Progenitor cell of endocrine pancreas (in vitro differentiated cells): ENCODE results near the gene PRDM16. TPM values are rescaled to one million over a fixed set of nuclear protein-coding genes. Genes with fewer than 3 reads are reported as not detected.

ENCODE experiments used
- DNase-seq: peaks from one replicate; pipeline ENCODE4 v3.0.0; 2021; ENCODE audit warnings: low spot score; ENCODE audit not compliant: unreplicated experiment
- H3K27ac Mint-ChIP-seq: 2 replicates; pipeline ENCODE4 v1.8.0; 2021; ENCODE audit warnings: mild to moderate bottlenecking, moderate library complexity, mixed read lengths
- H3K27me3 Mint-ChIP-seq: 2 replicates; pipeline ENCODE4 v1.8.0; 2021; ENCODE audit warnings: mixed read lengths
- H3K36me3 Mint-ChIP-seq: 2 replicates; pipeline ENCODE4 v1.8.0; 2022; ENCODE audit warnings: mixed read lengths; ENCODE audit not compliant: insufficient read depth
- H3K4me1 Mint-ChIP-seq: 2 replicates; pipeline ENCODE4 v1.8.0; 2021; ENCODE audit warnings: low read depth, mixed read lengths
- H3K4me3 Mint-ChIP-seq: 2 replicates; pipeline ENCODE4 v1.8.0; 2021; ENCODE audit warnings: low read depth, mild to moderate bottlenecking, moderate library complexity, mixed read lengths
- H3K9me3 Mint-ChIP-seq: 2 replicates; pipeline ENCODE4 v1.8.0; 2021; ENCODE audit warnings: low read depth, mixed read lengths
- microRNA-seq: library from miRNA; unstranded; fragments of <30 nt; microRNA quantifications from one replicate; pipeline ENCODE4 v1.1.0, GENCODE V29; 2020; ENCODE audit warnings: borderline number of aligned reads; ENCODE audit not compliant: unreplicated experiment
- total RNA-seq: library from RNA; stranded (reverse); gene quantifications from 2 replicates; pipeline ENCODE4 v1.2.1, GENCODE V29; 2021
- TF ChIP-seq, protein P1 (sequence below): fragments of 200-600 bp; sonication (generic); IDR thresholded peaks from one replicate; pipeline ENCODE4 v1.5.0; 2021; ENCODE audit warnings: antibody characterized with exemption, mild to moderate bottlenecking; ENCODE audit not compliant: unreplicated experiment

PRDM16 gene
- total RNA-seq, 1 donor from 2014 or later = 69.1 TPM

DNA sequence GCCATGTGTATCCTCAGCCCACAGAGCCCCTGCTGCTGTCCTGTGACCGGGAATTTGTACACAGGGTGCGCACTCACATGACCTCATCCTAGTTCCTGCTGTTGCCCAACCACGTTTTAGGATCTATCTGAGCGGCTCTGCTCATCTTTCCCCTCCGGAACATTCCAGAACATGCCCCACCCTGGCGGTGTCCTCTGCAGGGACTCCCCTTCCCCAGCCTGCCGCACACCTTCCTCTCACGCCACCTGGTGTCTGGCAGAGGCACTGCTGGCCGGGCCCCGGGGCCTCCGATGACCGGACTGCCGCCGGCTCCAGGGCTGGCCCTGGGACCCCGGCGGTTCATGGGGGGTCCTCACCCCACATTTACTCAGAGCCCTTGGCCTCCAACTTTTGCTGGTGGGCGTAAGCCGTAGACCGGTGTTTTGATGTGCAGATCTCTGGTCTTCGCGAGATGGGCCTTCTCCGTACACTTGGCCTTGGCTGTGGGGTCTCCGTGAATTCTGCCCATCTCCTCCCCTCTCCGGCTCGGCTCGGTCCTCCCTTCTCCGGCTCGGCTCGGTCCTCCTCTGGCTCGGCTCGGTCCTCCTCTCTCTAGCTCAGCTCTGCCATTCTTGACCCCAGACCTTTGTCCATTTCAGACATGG is 414.9 kb downstream of the PRDM16 start:
- Mint-ChIP-seq H3K4me1 (peaks cover 1% of the 10 kb centered on the region), H3K4me3 (no peak overlapping the region), H3K27ac (peak overlapping the region; percentile 82), H3K9me3 (peaks cover 15% of the 10 kb centered on the region), H3K36me3 (peaks cover 20% of the 10 kb centered on the region), H3K27me3 (no peaks in the 10 kb centered on the region)
- peak; percentile 54 for DNase-seq
- TF ChIP-seq, protein P1, sequence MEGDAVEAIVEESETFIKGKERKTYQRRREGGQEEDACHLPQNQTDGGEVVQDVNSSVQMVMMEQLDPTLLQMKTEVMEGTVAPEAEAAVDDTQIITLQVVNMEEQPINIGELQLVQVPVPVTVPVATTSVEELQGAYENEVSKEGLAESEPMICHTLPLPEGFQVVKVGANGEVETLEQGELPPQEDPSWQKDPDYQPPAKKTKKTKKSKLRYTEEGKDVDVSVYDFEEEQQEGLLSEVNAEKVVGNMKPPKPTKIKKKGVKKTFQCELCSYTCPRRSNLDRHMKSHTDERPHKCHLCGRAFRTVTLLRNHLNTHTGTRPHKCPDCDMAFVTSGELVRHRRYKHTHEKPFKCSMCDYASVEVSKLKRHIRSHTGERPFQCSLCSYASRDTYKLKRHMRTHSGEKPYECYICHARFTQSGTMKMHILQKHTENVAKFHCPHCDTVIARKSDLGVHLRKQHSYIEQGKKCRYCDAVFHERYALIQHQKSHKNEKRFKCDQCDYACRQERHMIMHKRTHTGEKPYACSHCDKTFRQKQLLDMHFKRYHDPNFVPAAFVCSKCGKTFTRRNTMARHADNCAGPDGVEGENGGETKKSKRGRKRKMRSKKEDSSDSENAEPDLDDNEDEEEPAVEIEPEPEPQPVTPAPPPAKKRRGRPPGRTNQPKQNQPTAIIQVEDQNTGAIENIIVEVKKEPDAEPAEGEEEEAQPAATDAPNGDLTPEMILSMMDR = peak; percentile 72

- H3K4me1 Mint-ChIP-seq = peaks cover 1% of the 10 kb centered on the region
- no peak for DNase-seq
- H3K9me3 Mint-ChIP-seq = peaks cover 16% of the 10 kb centered on the region
Measured at GRCh38 chr1:3485016-3485415, 416.0 kb downstream of the PRDM16 start.

More at GRCh38 chr1:3485016-3485415, 416.0 kb downstream of the PRDM16 start:
- TF ChIP-seq, protein P1 = no peak
- Mint-ChIP-seq H3K27ac (no peak overlapping the region), H3K27me3 (no peaks in the 10 kb centered on the region), H3K36me3 (peaks cover 22% of the 10 kb centered on the region), H3K4me3 (no peak overlapping the region)

Small RNAs within 50 kb of the gene (microRNA-seq; reads per million reads assigned to microRNA genes)
- gene MIR4251 = not detected

Other genes starting within 250 kb of the PRDM16 start
- 0.20 TPM in 1 of 2 replicates, not detected in the other for gene ACTRT2, start 47.7 kb upstream of the PRDM16 start, total RNA-seq